HG03060 (cell line): ENCODE results near the gene NFIB.

ENCODE experiments used
- ATAC-seq: cut with Tn5 transposase; IDR thresholded peaks from one replicate; pipeline ENCODE4 v1.9.1; 2021; ENCODE audit warnings: low read depth, moderate number of reproducible peaks; ENCODE audit not compliant: unreplicated experiment

The NFIB gene

GRCh38 chr9:14321517-14322130 lies 7.7 kb upstream of the NFIB start:
- ATAC-seq: no peak

- no peak for ATAC-seq
These were observed 6.6 kb upstream of the NFIB start for GRCh38 chr9:14320271-14321181.

GRCh38 chr9:14318934-14319580 lies 5.1 kb upstream of the NFIB start:
- no peak for ATAC-seq

- no peak for ATAC-seq
These were observed 4.4 kb upstream of the NFIB start for GRCh38 chr9:14318361-14318760.

DNA sequence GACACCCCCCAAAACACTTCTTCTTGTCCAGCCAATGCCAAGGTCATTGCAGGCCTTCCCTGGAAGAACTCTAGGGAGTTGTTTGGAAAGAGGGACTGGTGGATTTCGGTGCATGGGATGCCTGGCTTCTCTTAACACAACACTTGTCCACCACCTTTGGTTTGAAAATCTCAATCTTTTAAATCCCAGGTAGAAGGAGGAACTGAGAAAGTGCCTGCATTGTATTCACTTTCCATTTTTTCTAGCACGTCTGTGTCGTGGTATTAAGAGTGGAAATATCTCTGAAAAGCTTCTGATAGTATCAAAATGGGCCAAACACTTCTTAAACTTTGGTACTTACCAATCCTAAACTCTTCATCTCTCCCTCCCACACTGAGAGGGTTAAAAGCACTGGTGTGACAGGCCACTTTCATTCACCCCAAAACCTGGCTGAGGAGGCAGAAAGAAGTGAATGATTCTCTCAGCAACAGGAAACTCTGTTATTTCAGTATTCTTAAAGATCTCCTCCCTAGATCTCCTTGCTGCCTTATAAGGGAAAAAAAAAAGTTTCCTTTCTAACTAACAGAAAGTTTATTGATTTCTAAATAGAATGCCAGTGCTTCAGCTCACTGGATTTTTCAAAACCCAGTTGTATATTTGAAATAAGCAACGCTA lies 3.9 kb upstream of the NFIB start:
- ATAC-seq: peak; percentile 33

GRCh38 chr9:14316602-14317300 lies 2.8 kb upstream of the NFIB start:
- ATAC-seq: no peak

GRCh38 chr9:14315875-14316601 lies 2.1 kb upstream of the NFIB start:
- no peak for ATAC-seq

DNA sequence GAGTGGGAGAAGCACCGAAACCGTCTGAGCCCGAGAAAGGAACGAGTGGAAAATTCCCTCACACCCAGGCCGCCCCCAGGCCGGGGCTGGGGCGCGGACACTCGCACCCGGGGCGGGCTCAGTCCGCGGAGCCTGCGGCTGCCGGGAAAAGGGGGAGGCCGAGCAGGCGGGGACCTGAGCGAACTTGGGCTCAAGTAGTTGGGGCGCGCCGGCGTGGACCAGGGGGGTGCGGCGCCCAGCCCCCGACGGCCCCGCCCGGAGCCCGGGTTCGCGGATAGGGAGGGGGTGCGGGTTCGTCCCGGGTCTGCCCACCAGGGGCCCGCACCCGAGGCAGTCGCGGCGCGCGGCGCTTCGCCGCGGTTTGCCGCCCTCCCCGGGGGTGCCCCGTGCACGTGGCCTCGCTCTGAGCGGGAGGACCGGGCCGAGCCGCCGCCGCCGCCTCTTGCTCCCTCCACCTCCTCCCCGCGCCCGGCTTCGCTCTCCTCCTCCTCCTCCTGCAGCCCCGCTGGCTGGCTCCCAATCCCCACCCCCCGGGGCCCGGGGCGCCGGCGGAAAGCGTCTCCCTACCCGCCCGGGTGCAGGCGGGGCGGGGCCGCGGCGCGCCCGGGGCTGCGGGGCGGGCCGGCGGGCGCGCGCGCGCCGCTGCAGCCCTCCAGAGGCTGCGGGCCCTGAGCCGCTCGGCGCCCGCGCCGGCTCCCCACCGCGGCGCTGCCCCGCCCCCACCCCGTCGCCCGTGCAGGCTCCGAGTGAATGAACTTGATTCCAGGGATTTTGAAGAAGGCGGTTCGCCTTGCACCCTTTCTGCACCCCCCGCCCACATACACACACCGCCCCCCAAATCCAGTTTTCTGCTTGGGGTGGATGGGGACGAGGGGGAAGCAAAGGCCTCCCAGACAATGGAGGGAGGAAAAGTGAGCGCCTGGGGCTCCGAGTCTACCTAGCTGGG lies 1.3 kb upstream of the NFIB start:
- no peak for ATAC-seq

GRCh38 chr9:14314424-14314928 lies 535 bp upstream of the NFIB start:
- no peak for ATAC-seq

- ATAC-seq: no peak
These were observed 482 bp downstream of the NFIB start for GRCh38 chr9:14313378-14313940.

DNA sequence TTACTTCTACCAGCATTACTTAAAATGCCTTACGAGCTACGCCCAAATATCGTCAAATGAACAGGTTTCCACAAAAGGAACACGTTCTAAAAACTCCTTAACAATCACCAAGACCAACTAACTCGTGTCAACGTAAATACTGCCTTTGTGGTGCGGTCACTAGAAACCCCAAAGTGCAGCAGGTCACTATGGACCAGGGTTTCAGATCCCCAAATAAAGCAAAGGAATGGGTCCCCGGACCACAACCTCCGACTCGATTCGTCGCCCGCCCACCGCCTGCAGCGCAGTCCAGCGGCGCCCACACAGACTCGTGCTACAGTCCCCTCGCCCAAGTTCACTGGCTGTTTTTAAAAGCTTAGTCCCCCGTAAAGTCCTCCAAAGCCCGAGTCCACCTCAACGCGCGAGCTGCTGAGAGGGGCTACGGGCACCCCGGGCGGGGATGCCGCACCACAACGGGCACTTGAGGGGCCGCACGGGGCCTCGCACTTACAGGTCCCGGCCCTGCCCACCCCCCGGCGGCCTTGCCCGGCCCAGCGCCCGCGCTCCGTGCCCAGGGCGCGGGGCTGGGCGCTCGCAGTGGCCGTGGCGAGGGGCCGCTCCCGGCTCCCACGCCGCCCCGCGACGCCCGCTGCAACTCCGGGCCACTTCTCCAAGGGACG lies 1.1 kb downstream of the NFIB start:
- no peak for ATAC-seq

DNA sequence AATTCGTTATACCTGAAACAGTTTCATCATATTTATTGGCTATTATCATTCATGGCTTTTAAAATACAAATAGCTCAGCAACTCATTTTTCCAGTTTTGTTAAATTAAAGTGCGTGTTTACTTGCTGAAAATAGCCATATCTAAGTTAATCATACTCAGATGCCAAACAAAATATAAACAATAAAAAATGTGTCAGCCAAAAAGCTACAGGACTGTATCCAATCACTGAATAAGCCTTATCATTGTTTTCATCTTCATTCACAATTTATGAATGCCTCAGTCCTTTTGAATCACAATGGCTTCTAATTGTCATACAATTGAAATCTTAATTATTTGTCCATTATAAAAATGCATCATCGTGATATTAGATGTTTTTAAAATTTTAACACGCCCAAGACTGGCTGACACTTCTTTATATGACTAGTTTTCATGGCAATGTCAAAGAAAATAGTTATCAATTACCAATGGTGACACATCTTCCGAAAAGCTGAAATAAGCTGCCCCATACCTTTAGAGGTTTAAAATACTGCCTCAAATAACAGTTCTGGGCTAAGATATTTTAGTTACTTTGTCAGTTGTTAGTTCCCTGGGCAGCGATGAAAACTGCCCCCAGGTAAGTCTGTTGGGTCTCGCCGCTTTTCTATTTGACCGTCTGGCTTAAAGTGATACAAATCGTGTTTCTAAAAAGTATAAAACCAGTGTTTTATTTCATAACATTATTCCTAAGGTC lies 1.8 kb downstream of the NFIB start:
- no peak for ATAC-seq

- ATAC-seq: no peak
These were observed 2.6 kb downstream of the NFIB start for GRCh38 chr9:14311171-14311949.

- ATAC-seq: no peak
These were observed 3.6 kb downstream of the NFIB start for GRCh38 chr9:14310311-14310710.

DNA sequence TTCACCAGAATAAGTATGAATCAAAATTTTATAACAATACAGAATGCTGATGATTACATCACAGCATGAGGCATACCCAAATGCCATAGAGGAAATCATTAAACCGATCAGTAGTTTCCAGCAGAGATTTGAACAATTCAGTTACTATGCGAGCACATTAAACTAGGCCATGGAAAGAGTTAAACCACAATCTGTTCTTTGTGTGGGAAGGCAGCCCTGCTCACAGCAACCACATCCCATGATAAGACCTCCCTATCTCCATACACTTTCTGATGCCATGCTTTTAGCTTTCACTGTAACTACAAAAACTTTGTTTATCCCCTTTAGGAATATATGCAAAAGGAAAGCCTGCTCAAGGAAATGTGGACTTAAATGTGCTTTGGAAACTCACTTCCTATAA lies 4.5 kb downstream of the NFIB start:
- no peak for ATAC-seq

- no peak for ATAC-seq
These were observed 5.1 kb downstream of the NFIB start for GRCh38 chr9:14308853-14309145.
